SJSA1 (cell line): Measurements from ENCODE around the gene ISCA1. TPM values are rescaled to one million over a fixed set of nuclear protein-coding genes. Genes with fewer than 3 reads are reported as not detected.

Experiments used
- DNase-seq, 2 experiments: peaks; one replicate each; pipeline ENCODE4 v3.0.0-alpha.2; 2015 to 2020; ENCODE audit warnings: low spot score in 2 of 2, low read depth in 1 of 2
- H3K27ac ChIP-seq: fragments of 250-450 bp; sonication (Bioruptor Pico); 2 replicates; pipeline ENCODE4 v1.5.1; 2020; ENCODE audit warnings: mild to moderate bottlenecking, moderate library complexity
- H3K27me3 ChIP-seq: fragments of 250-450 bp; sonication (Bioruptor Pico); replicated peaks from 2 replicates; pipeline ENCODE4 v1.5.1; 2020; ENCODE audit warnings: mild to moderate bottlenecking, moderate library complexity
- H3K36me3 ChIP-seq: fragments of 250-450 bp; sonication (Bioruptor Pico); 2 replicates; pipeline ENCODE4 v1.5.1; 2020; ENCODE audit warnings: mild to moderate bottlenecking
- H3K4me1 ChIP-seq: fragments of 250-450 bp; sonication (Bioruptor Pico); replicated peaks from 2 replicates; pipeline ENCODE4 v1.6.1; 2021; ENCODE audit warnings: mild to moderate bottlenecking
- H3K4me3 ChIP-seq: fragments of 250-450 bp; sonication (Bioruptor Pico); 2 replicates; pipeline ENCODE4 v1.5.1; 2020; ENCODE audit warnings: mild to moderate bottlenecking
- H3K9me3 ChIP-seq: fragments of 250-450 bp; sonication (Bioruptor Pico); replicated peaks from 2 replicates; pipeline ENCODE4 v1.5.1; 2020; ENCODE audit warnings: mild to moderate bottlenecking
- total RNA-seq: library from RNA; depleted of rRNA; stranded (reverse); fragments of >200 nt; shearing (Covaris generic); gene quantifications from 2 replicates; pipeline ENCODE4 v1.2.3, GENCODE V29; 2014; rRNA removed

The ISCA1 gene
- total RNA-seq, 1 experiment from 2014 or later = 60.0 TPM

- Histone ChIP-seq H3K4me3 (no peak overlapping the region), H3K4me1 (no peaks in the 10 kb centered on the region), H3K27me3 (no peaks in the 10 kb centered on the region), H3K9me3 (no peaks in the 10 kb centered on the region), H3K36me3 (no peaks in the 10 kb centered on the region), H3K27ac (no peak overlapping the region)
- no peak for DNase-seq
Measured at GRCh38 chr9:86238861-86239770, 43.2 kb downstream of the ISCA1 start.

GRCh38 chr9:86230858-86231257 is 51.5 kb downstream of the ISCA1 start:
- Histone ChIP-seq H3K36me3 (no peaks in the 10 kb centered on the region), H3K27me3 (no peaks in the 10 kb centered on the region), H3K4me1 (no peaks in the 10 kb centered on the region), H3K27ac (no peak overlapping the region), H3K9me3 (no peaks in the 10 kb centered on the region), H3K4me3 (no peak overlapping the region)
- DNase-seq = no peak

- H3K27ac ChIP-seq = no peak overlapping the region
- H3K4me1 ChIP-seq = no peaks in the 10 kb centered on the region
- DNase-seq = no peak
- H3K27me3 ChIP-seq = no peaks in the 10 kb centered on the region
- H3K4me3 ChIP-seq = no peak overlapping the region
- no peaks in the 10 kb centered on the region for H3K9me3 ChIP-seq
- no peaks in the 10 kb centered on the region for H3K36me3 ChIP-seq
Measured at GRCh38 chr9:86222667-86223066, 59.7 kb downstream of the ISCA1 start.

DNA sequence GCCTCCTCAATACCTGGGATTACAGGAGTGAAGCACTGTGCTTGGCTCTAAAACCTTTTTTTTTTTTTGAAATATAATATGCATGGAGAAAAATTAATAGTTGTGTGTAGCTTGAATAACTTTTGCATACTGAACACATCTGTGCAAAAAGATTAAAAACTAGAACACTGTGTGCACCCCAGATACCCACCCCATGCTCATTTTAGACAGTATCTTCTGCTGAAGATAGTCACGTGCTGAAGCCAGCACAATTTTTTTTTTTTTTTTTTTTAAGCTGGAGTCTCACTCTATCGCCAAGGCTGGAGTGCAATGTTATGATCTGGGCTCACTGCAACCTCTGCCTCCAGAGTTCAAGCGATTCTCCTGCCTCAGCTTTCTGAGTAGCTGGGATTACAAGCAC is 62.7 kb downstream of the ISCA1 start:
- H3K27me3 ChIP-seq = no peaks in the 10 kb centered on the region
- H3K36me3 ChIP-seq = no peaks in the 10 kb centered on the region
- H3K4me3 ChIP-seq = no peak overlapping the region
- no peak for DNase-seq
- H3K27ac ChIP-seq = no peak overlapping the region
- no peaks in the 10 kb centered on the region for H3K9me3 ChIP-seq
- H3K4me1 ChIP-seq = no peaks in the 10 kb centered on the region

DNA sequence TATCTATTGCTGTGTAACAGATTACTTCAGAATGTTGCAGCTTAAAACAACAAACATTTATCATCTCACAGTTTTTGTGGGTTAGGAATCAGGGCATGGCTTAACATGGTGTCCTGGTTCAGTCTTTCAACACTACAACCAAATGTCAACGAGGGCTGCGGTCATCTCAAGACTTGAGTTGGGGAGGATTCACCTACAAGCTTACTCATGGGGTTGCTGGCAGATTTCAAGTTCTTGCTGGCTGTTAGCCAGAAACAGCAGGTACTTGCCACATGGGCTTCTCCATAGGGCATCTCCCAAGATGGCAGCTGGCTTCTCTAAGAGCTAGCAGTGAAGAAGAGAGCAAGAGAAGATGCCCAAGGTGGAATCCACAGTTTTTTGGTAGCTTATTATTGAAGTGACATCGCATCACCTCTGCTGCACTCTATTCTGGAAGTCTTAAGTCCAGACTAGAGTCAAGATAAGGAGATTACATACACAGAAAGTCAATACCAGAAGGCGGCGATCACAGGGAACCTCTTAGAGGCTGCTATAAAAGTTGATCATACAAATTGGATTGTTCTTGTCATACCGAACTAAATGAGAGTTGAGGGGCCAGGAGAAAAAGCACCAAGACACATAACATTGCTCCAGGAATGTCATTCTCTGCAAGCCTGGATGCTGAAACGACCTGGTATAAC is 65.1 kb downstream of the ISCA1 start:
- DNase-seq = no peak
- Histone ChIP-seq H3K9me3 (no peaks in the 10 kb centered on the region), H3K4me1 (no peaks in the 10 kb centered on the region), H3K27me3 (no peaks in the 10 kb centered on the region), H3K36me3 (no peaks in the 10 kb centered on the region), H3K4me3 (no peak overlapping the region), H3K27ac (no peak overlapping the region)

Other genes starting within 250 kb of the ISCA1 start
- gene GOLM1, start 183.0 kb downstream of the ISCA1 start, total RNA-seq = 27.5 and 37.2 TPM in 2 replicates
- 0.39 TPM in 1 of 2 replicates, not detected in the other for gene C9orf153, start 22.9 kb downstream of the ISCA1 start, total RNA-seq
- gene TUT7, start 71.9 kb upstream of the ISCA1 start, total RNA-seq = 11.5 and 21.6 TPM in 2 replicates